B cell (primary cell): ENCODE measurements around the gene CDC42BPA. TPM values are rescaled to one million over a fixed set of nuclear protein-coding genes. Genes with fewer than 3 reads are reported as not detected.
"Not testable (repeated sequence)": the region's sequence is repeated elsewhere in the genome, so short reads cannot be mapped to it uniquely, and the experiment has no call there.

Source experiments
- ATAC-seq: fragments of 200-7000 bp; cut with Tn5 transposase; one replicate; pipeline ENCODE4 v1.10.0; 2021; ENCODE audit warnings: low read depth, mild to moderate bottlenecking, moderate number of reproducible peaks, moderate library complexity
- CTCF ChIA-PET: fragments of 350-600 bp; sonication (Branson Sonifier 250); formaldehyde crosslinking; loops from one replicate; lab custom pipeline; 2021; ENCODE audit warnings: antibody characterized with exemption, inconsistent platforms; lab: Charles Lee
- POLR2A ChIA-PET: fragments of 350-600 bp; sonication (Branson Sonifier 250); formaldehyde crosslinking; loops from one replicate; lab custom pipeline; 2021; ENCODE audit warnings: antibody characterized with exemption; lab: Charles Lee
- DNase-seq: peaks from one replicate; pipeline ENCODE4 v3.0.0; 2013
- H2AFZ ChIP-seq: 2 replicates; pipeline ENCODE4 v1.6.1; 2012; ENCODE audit warnings: mild to moderate bottlenecking, low read depth, low read length; ENCODE audit not compliant: insufficient read depth, poor library complexity, severe bottlenecking
- H3K27ac ChIP-seq, 2 donors: 1 replicate in 1 of 2; 2 replicates in 1 of 2; pipeline ENCODE4 v1.5.1; 2012 to 2013; ENCODE audit warnings: low read length in 2 of 2, mild to moderate bottlenecking in 2 of 2, moderate library complexity in 1 of 2
- H3K27me3 ChIP-seq, 4 experiments: fragments of 200-600 bp in 1 of 4; sonication (generic) in 1 of 4; replicated peaks in 1 of 4; 1 replicate in 2 of 4; 2 replicates in 2 of 4; pipeline versions ENCODE4 v1.6.1 to v1.7.0; 2013 to 2016; ENCODE audit warnings: low read length in 3 of 4, mild to moderate bottlenecking in 2 of 4, mixed read lengths in 1 of 4, moderate library complexity in 1 of 4; ENCODE audit not compliant: insufficient read depth in 4 of 4, control insufficient read depth in 3 of 4; ENCODE audit errors: control extremely low read depth in 1 of 4
- H3K36me3 ChIP-seq, 2 experiments: replicated peaks in 1 of 2; 1 replicate in 1 of 2; 2 replicates in 1 of 2; pipeline versions ENCODE4 v1.6.1 to v1.7.1; 2013; ENCODE audit warnings: low read length in 1 of 2; ENCODE audit not compliant: insufficient read depth in 2 of 2, control insufficient read depth in 1 of 2; ENCODE audit errors: control extremely low read depth in 1 of 2, extremely low read depth in 1 of 2
- H3K4me1 ChIP-seq, 2 donors: fragments of 200-600 bp in 1 of 2; sonication (generic) in 1 of 2; 1 replicate in 1 of 2; 2 replicates in 1 of 2; pipeline versions ENCODE4 v1.5.1 to v1.6.1; 2013 to 2017; ENCODE audit warnings: low read length in 2 of 2; ENCODE audit not compliant: control insufficient read depth in 2 of 2, insufficient read depth in 2 of 2
- H3K4me2 ChIP-seq: replicated peaks from 2 replicates; pipeline ENCODE3; 2012; ENCODE audit warnings: mild to moderate bottlenecking, low read depth, low read length; ENCODE audit not compliant: poor library complexity, severe bottlenecking
- H3K4me3 ChIP-seq, 5 experiments: fragments of 200-600 bp in 1 of 5; sonication (generic) in 1 of 5; 1 replicate in 3 of 5; 2 replicates in 2 of 5; pipeline versions ENCODE4 v1.5.1 to v1.7.0; 2011 to 2016; ENCODE audit warnings: low read length in 4 of 5, mild to moderate bottlenecking in 4 of 5, low read depth in 2 of 5, control low read depth in 1 of 5, moderate library complexity in 1 of 5; ENCODE audit not compliant: insufficient read depth in 1 of 5; ENCODE audit errors: control extremely low read depth in 1 of 5, extremely low read depth in 1 of 5
- H3K79me2 ChIP-seq: fragments of 200-600 bp; sonication (generic); one replicate; pipeline ENCODE4 v1.6.0; 2016; ENCODE audit warnings: low read length; ENCODE audit not compliant: control insufficient read depth, insufficient read depth
- H3K9ac ChIP-seq: fragments of 200-600 bp; sonication (generic); 2 replicates; pipeline ENCODE4 v1.6.1; 2017; ENCODE audit warnings: mild to moderate bottlenecking, low read length, moderate library complexity
- H3K9me3 ChIP-seq, 3 donors: one replicate each; pipeline versions ENCODE4 v1.6.1 to v1.7.1; 2013; ENCODE audit warnings: low read length in 2 of 3; ENCODE audit not compliant: control insufficient read depth in 2 of 3, insufficient read depth in 1 of 3; ENCODE audit errors: control extremely low read depth in 1 of 3
- H4K20me1 ChIP-seq: 2 replicates; pipeline ENCODE4 v1.6.0; 2012; ENCODE audit warnings: mild to moderate bottlenecking, low read length; ENCODE audit not compliant: insufficient read depth, control insufficient read depth, poor library complexity, severe bottlenecking
- H3K27ac Mint-ChIP-seq: one replicate; pipeline ENCODE4 v1.8.0; 2021; ENCODE audit warnings: mixed read lengths
- H3K27me3 Mint-ChIP-seq: one replicate; pipeline ENCODE4 v1.8.0; 2021; ENCODE audit warnings: mixed read lengths
- H3K4me1 Mint-ChIP-seq: one replicate; pipeline ENCODE4 v1.8.0; 2021; ENCODE audit warnings: mixed read lengths
- H3K4me3 Mint-ChIP-seq: one replicate; pipeline ENCODE4 v1.8.0; 2021; ENCODE audit warnings: mixed read lengths
- H3K9me3 Mint-ChIP-seq: one replicate; pipeline ENCODE4 v1.8.0; 2022; ENCODE audit warnings: mixed read lengths; ENCODE audit not compliant: insufficient read depth
- EZH2 ChIP-seq: IDR thresholded peaks from 2 replicates; pipeline ENCODE4 v1.6.1; 2012; ENCODE audit warnings: borderline replicate concordance, low read depth, mild to moderate bottlenecking, moderate library complexity, low read length; ENCODE audit not compliant: insufficient read depth, poor library complexity, severe bottlenecking
- WGBS: methylation state at CpG from one replicate; pipeline ENCODE4 v1.1.5; 2013; ENCODE audit warnings: missing lambda C conversion rate; ENCODE audit not compliant: insufficient coverage; 5-methylcytosine and 5-hydroxymethylcytosine counted together
- intact Hi-C: fragments of 100-400 bp; cut with micrococcal nuclease; formaldehyde crosslinking; loops from one replicate; pipeline ENCODE4 v1.10.0; 2022
- polyA plus RNA-seq: library from polyadenylated mRNA; depleted of rRNA; stranded (reverse); fragments of >200 nt; gene quantifications from 2 replicates; pipeline ENCODE4 v1.2.3, GENCODE V29; 2012
- total RNA-seq, 2 donors: library from RNA; stranded (reverse); fragments of 120-200 nt in 1 of 2; gene quantifications; 1 replicate in 1 of 2; 2 replicates in 1 of 2; pipeline versions ENCODE4 v1.2.3 to v1.2.4, GENCODE V29; 2013 to 2022
- TF ChIP-seq, protein P1 (sequence below): fragments of 200-600 bp; IDR thresholded peaks from one replicate; pipeline ENCODE4 v1.8.0; 2022; ENCODE audit warnings: antibody characterized with exemption, mild to moderate bottlenecking

The CDC42BPA gene
- total and polyA plus RNA-seq, 2 donors (not counting 1 experiment from before 2014, with no cell fraction given), result 0.04 to 0.69 TPM

DNA sequence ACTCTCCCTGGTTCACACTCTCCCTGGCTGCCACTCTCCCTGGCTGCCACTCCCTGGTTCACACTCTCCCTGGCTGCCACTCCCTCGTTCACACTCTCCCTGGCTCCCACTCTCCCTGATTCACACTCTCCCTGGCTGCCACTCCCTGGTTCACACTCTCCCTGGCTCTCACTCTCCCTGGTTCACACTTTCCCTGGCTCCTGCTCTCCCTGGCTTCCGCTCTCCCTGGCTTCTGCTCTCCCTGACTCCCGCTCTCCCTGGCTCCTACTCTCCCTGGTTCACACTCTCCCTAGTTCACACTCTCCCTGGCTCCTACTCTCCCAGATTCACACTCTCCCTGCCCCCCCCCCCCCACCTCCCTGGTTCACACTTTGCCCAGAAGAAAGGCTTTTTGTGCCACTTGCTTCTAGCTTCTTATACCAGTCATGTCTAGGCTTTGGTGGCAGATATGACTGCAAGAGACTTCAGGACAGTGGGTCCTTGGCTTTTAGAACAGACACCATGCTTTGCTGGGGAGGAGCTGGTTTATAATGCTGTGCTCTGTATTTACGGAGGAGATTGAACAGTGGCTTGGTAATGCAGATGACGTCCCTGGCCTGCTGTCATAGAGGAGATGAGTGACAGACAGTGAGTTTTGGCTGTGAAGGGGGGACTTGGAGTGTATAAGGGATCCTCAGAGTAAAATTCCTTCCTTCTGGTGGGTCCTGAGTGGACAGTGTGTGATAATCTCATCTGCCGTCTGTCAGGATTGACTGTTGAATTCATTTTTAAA, 361.2 kb downstream of the CDC42BPA start:
- peaks cover 91% of the 10 kb centered on the region for H4K20me1 ChIP-seq
- POLR2A ChIA-PET, result no interaction called here
- TF ChIP-seq, protein P1, sequence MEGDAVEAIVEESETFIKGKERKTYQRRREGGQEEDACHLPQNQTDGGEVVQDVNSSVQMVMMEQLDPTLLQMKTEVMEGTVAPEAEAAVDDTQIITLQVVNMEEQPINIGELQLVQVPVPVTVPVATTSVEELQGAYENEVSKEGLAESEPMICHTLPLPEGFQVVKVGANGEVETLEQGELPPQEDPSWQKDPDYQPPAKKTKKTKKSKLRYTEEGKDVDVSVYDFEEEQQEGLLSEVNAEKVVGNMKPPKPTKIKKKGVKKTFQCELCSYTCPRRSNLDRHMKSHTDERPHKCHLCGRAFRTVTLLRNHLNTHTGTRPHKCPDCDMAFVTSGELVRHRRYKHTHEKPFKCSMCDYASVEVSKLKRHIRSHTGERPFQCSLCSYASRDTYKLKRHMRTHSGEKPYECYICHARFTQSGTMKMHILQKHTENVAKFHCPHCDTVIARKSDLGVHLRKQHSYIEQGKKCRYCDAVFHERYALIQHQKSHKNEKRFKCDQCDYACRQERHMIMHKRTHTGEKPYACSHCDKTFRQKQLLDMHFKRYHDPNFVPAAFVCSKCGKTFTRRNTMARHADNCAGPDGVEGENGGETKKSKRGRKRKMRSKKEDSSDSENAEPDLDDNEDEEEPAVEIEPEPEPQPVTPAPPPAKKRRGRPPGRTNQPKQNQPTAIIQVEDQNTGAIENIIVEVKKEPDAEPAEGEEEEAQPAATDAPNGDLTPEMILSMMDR, result no peak
- no peak for TF ChIP-seq EZH2
- no peak overlapping the region for H3K27ac Mint-ChIP-seq
- DNase-seq (no peak), ATAC-seq (no peak)
- H2AFZ ChIP-seq, result no peak overlapping the region
- H3K4me2 ChIP-seq, result no peak overlapping the region
- no peak overlapping the region for H3K27ac ChIP-seq
- peaks cover 0 to under 1% of the 10 kb centered on the region in 2 donors for H3K4me1 ChIP-seq
- H3K27me3 ChIP-seq, result no peaks in the 10 kb centered on the region
- WGBS, result 90% methylated on average over 4 of the region's 6 CpGs
- no peak overlapping the region for H3K9ac ChIP-seq
- peaks cover 52% of the 10 kb centered on the region for H3K4me1 Mint-ChIP-seq
- CTCF ChIA-PET, result no interaction called here
- peaks cover 91% of the 10 kb centered on the region for H3K79me2 ChIP-seq
- peaks cover 0 to 20% (median 0%) of the 10 kb centered on the region in 3 donors for H3K9me3 ChIP-seq
- H3K27me3 Mint-ChIP-seq, result no peaks in the 10 kb centered on the region
- intact Hi-C loops, result no loop called here
- H3K4me3 ChIP-seq, result no peak overlapping the region
- H3K9me3 Mint-ChIP-seq, result no peaks in the 10 kb centered on the region
- peaks cover 0 to 2% of the 10 kb centered on the region in 2 experiments for H3K36me3 ChIP-seq
- no peak overlapping the region for H3K4me3 Mint-ChIP-seq

- H3K79me2 ChIP-seq, result peaks cover 93% of the 10 kb centered on the region
- H3K27ac Mint-ChIP-seq, ATAC-seq, H3K4me3 ChIP-seq, H3K4me3 Mint-ChIP-seq, H3K27me3 ChIP-seq, H3K4me2 ChIP-seq, DNase-seq, H2AFZ ChIP-seq, H3K36me3 ChIP-seq, H3K9me3 Mint-ChIP-seq, H3K4me1 ChIP-seq, H3K27me3 Mint-ChIP-seq, H3K9ac ChIP-seq, POLR2A ChIA-PET, H3K27ac ChIP-seq, CTCF ChIA-PET, intact Hi-C loops: not testable (repeated sequence)
- WGBS, result 100% methylated on average over 2 of the region's 2 CpGs
- peaks cover 90% of the 10 kb centered on the region for H4K20me1 ChIP-seq
- peaks cover 52% of the 10 kb centered on the region for H3K4me1 Mint-ChIP-seq
- peaks cover 0 to 20% (median 0%) of the 10 kb centered on the region in 3 donors for H3K9me3 ChIP-seq
These were observed 362.4 kb downstream of the CDC42BPA start for GRCh38 chr1:226955857-226956256.
